ENCODE measurements around the gene MALAT1. TPM values are rescaled to one million over a fixed set of nuclear protein-coding genes. Genes with fewer than 3 reads are reported as not detected.

The MALAT1 gene
- total and polyA plus RNA-seq, 10 of the 15 experiments (the other 5 are each of a cell fraction or from before 2014, with no cell fraction given) = 448 to 8,160 (median 2,019) TPM

GRCh38 chr11:65500387-65501185 lies 1.7 kb downstream of the MALAT1 start (continued):
- TF ChIP-seq MLLT1 (IDR thresholded peaks at IDR 0.05) = peak; percentile 100
- TF ChIP-seq USF1 (IDR thresholded peaks at IDR 0.05; ENCODE audit: borderline replicate concordance, extremely low read length, insufficient read depth, low read depth, low read length) = no peak
- TF ChIP-seq ESRRA (IDR thresholded peaks at IDR 0.05; ENCODE audit: low read length) = no peak
- TF ChIP-seq CREB1 (IDR thresholded peaks at IDR 0.05; ENCODE audit: low read depth) = no peak
- TF ChIP-seq EGR1 (IDR thresholded peaks at IDR 0.05; ENCODE audit: borderline replicate concordance in 1 of 2, low read depth in 2 of 2, low read length in 2 of 2) = no peak
- TF ChIP-seq NFYA (IDR thresholded peaks at IDR 0.05; ENCODE audit: borderline replicate concordance, low read depth, low read length) = no peak
- no peak for TF ChIP-seq ZNF274 (IDR thresholded peaks at IDR 0.05; ENCODE audit: insufficient read depth, insufficient read length)
- TF ChIP-seq WRNIP1 (IDR thresholded peaks at IDR 0.05; ENCODE audit: borderline replicate concordance, low read depth, low read length) = peak; percentile 85; the same call in 1 of the 2 replicates
- TF ChIP-seq BCL11A (IDR thresholded peaks at IDR 0.05; ENCODE audit: low read depth, low read length) = peak; percentile 19; the same call in 1 of the 2 replicates
- TF ChIP-seq YY1 (IDR thresholded peaks at IDR 0.05; ENCODE audit: low read depth, low read length) = peak; percentile 58
- peak; percentile 96 for TF ChIP-seq POLR2A (IDR thresholded peaks at IDR 0.05; ENCODE audit: low read depth, low read length)
- TF ChIP-seq ELK1 (IDR thresholded peaks at IDR 0.05; ENCODE audit: low read depth, low read length) = no peak
- no peak; a peak in 1 of 4 replicates for TF ChIP-seq BHLHE40 (IDR thresholded peaks at IDR 0.05; ENCODE audit: borderline replicate concordance in 1 of 2, low read depth in 2 of 2, low read length in 1 of 2)
- TF ChIP-seq TCF12 (IDR thresholded peaks at IDR 0.05; ENCODE audit: low read depth, low read length) = 0 out of 2 replicates have a peak, but pooled peaks have one; percentile 37
- TF ChIP-seq STAT3 (IDR thresholded peaks at IDR 0.05; ENCODE audit: low read depth, low read length) = no peak
- no peak for TF ChIP-seq ZSCAN29 (IDR thresholded peaks at IDR 0.05)
- peak; percentile 88 for TF ChIP-seq HDGF (IDR thresholded peaks at IDR 0.05)
- peak; percentile 98 for TF ChIP-seq SMAD1 (IDR thresholded peaks at IDR 0.05; ENCODE audit: low read depth, partially characterized antibody)
- no peak for TF ChIP-seq ZNF384 (IDR thresholded peaks at IDR 0.05; ENCODE audit: borderline replicate concordance, low read depth, low read length)
- no peak for TF ChIP-seq GATAD2B (conservative IDR thresholded peaks at IDR 0.05; ENCODE audit: low read depth)
- TF ChIP-seq POLR2AphosphoS2 (IDR thresholded peaks at IDR 0.05; ENCODE audit: low read depth, low read length) = peak; percentile 98
- TF ChIP-seq MTA3 (IDR thresholded peaks at IDR 0.05; ENCODE audit: borderline replicate concordance, low read length) = no peak
- no peak for TF ChIP-seq SUPT20H (IDR thresholded peaks at IDR 0.05; ENCODE audit: borderline replicate concordance, control insufficient read depth, low read depth, low read length)
- no peak for TF ChIP-seq SKIL (IDR thresholded peaks at IDR 0.05; ENCODE audit: low read depth, poor library complexity, severe bottlenecking)
- TF ChIP-seq SMC3 (IDR thresholded peaks at IDR 0.05; ENCODE audit: borderline replicate concordance, low read length) = no peak

Measured in GM12878 (cell line).